H1 (cell line): ENCODE data around the gene RNF225. TPM values are rescaled to one million over a fixed set of nuclear protein-coding genes. Genes with fewer than 3 reads are reported as not detected.
A peak's percentile ranks its signal among the peaks of the same experiment; 100 is the strongest.

ENCODE experiments used
- CTCF ChIA-PET: fragments of 300-600 bp; sonication (Branson Sonifier 250); formaldehyde crosslinking; loops from one replicate; lab custom pipeline; 2021; ENCODE audit not compliant: partially characterized antibody; lab: Charles Lee
- POLR2A ChIA-PET: fragments of 300-600 bp; sonication (Branson Sonifier 250); formaldehyde crosslinking; loops from one replicate; lab custom pipeline; 2021; ENCODE audit warnings: inconsistent platforms; ENCODE audit not compliant: partially characterized antibody; lab: Charles Lee
- DNase-seq, 2 experiments: peaks; one replicate each; pipeline versions ENCODE4 v3.0.0 to v3.0.0-alpha.2; 2010 to 2022; ENCODE audit warnings: low spot score in 2 of 2, low read depth in 1 of 2, mixed read lengths in 1 of 2
- FAIRE-seq: peaks from 2 replicates; lab custom pipeline; 2011; peaks lifted over from hg19 to GRCh38; lab: Jason Lieb, UNC
- H2AFZ ChIP-seq: 2 replicates; pipeline ENCODE4 v1.8.1; 2012; ENCODE audit warnings: low read length, inconsistent platforms
- H2AK5ac ChIP-seq: 2 replicates; pipeline ENCODE4 v1.6.1; 2013; ENCODE audit warnings: low read depth, low read length
- H2BK120ac ChIP-seq: replicated peaks from 2 replicates; pipeline ENCODE3; 2013; ENCODE audit warnings: low read depth, low read length, inconsistent platforms
- H2BK12ac ChIP-seq: 2 replicates; pipeline ENCODE4 v1.6.1; 2013; ENCODE audit warnings: low read depth, low read length
- H2BK15ac ChIP-seq: 2 replicates; pipeline ENCODE4 v1.6.1; 2013; ENCODE audit warnings: low read length
- H2BK20ac ChIP-seq: 2 replicates; pipeline ENCODE4 v1.6.1; 2013; ENCODE audit warnings: low read length
- H2BK5ac ChIP-seq: 2 replicates; pipeline ENCODE4 v1.6.1; 2013; ENCODE audit warnings: low read depth, low read length
- H3K14ac ChIP-seq: 2 replicates; pipeline ENCODE4 v1.6.1; 2013; ENCODE audit warnings: inconsistent platforms; ENCODE audit not compliant: insufficient read length
- H3K18ac ChIP-seq: 2 replicates; pipeline ENCODE4 v1.6.1; 2013; ENCODE audit warnings: low read length; ENCODE audit errors: extremely low read depth
- H3K23ac ChIP-seq: 2 replicates; pipeline ENCODE4 v1.6.1; 2013; ENCODE audit warnings: inconsistent platforms; ENCODE audit not compliant: insufficient read length
- H3K23me2 ChIP-seq: 2 replicates; pipeline ENCODE4 v1.6.1; 2013; ENCODE audit warnings: low read depth, low read length
- H3K27ac ChIP-seq: 2 replicates; pipeline ENCODE4 v1.6.1; 2011; ENCODE audit warnings: low read depth, low read length, inconsistent platforms
- H3K27me3 ChIP-seq, 4 experiments: replicated peaks in 1 of 4; 1 replicate in 1 of 4; 2 replicates in 3 of 4; pipeline versions ENCODE4 v1.6.1 to v1.8.1; 2011 to 2013; ENCODE audit warnings: low read length in 3 of 4, mild to moderate bottlenecking in 3 of 4, inconsistent platforms in 2 of 4, mixed read lengths in 2 of 4, moderate library complexity in 1 of 4; ENCODE audit not compliant: control insufficient read depth in 3 of 4, insufficient read depth in 3 of 4; ENCODE audit errors: extremely low read depth in 1 of 4
- H3K36me3 ChIP-seq, 4 experiments: 2 replicates each; pipeline versions ENCODE4 v1.6.1 to v1.8.1; 2011 to 2013; ENCODE audit warnings: mild to moderate bottlenecking in 4 of 4, low read length in 3 of 4, moderate library complexity in 2 of 4, control low read depth in 1 of 4, inconsistent platforms in 1 of 4; ENCODE audit not compliant: insufficient read depth in 4 of 4, control insufficient read depth in 2 of 4
- H3K4ac ChIP-seq: replicated peaks from 2 replicates; pipeline ENCODE3; 2013; ENCODE audit warnings: low read length, low read depth, mixed read lengths, inconsistent platforms; ENCODE audit not compliant: insufficient read length
- H3K4me1 ChIP-seq, 4 experiments: replicated peaks in 1 of 4; 1 replicate in 1 of 4; 2 replicates in 3 of 4; pipeline versions ENCODE4 v1.6.1 to v1.8.1; 2011 to 2013; ENCODE audit warnings: low read length in 3 of 4, inconsistent platforms in 2 of 4, mixed read lengths in 1 of 4; ENCODE audit not compliant: insufficient read depth in 4 of 4, control insufficient read depth in 3 of 4
- H3K4me2 ChIP-seq, 2 experiments: 2 replicates each; pipeline versions ENCODE4 v1.6.1 to v1.8.1; 2011 to 2013; ENCODE audit warnings: low read depth in 2 of 2, low read length in 2 of 2, control low read depth in 1 of 2, inconsistent platforms in 1 of 2, mild to moderate bottlenecking in 1 of 2; ENCODE audit not compliant: insufficient read depth in 1 of 2
- H3K4me3 ChIP-seq, 4 experiments: fragments of 200-600, 300-600 bp in 1 of 4; sonication (generic), shearing (Covaris generic), sonication (Bioruptor Twin) in 1 of 4; 2 replicates each; pipeline versions ENCODE4 v1.5.1 to v1.8.1; 2011 to 2016; ENCODE audit warnings: low read length in 4 of 4, low read depth in 3 of 4, control low read depth in 2 of 4, inconsistent platforms in 2 of 4, mild to moderate bottlenecking in 2 of 4, mixed read lengths in 1 of 4, moderate library complexity in 1 of 4; ENCODE audit not compliant: insufficient read depth in 2 of 4; ENCODE audit errors: extremely low read depth in 1 of 4
- H3K56ac ChIP-seq: replicated peaks from 2 replicates; pipeline ENCODE3; 2013; ENCODE audit warnings: low read depth, mild to moderate bottlenecking, mixed read lengths, low read length, inconsistent platforms; ENCODE audit not compliant: insufficient read length
- H3K79me1 ChIP-seq: 2 replicates; pipeline ENCODE4 v1.6.1; 2013; ENCODE audit warnings: low read depth, low read length, control low read depth
- H3K79me2 ChIP-seq, 2 experiments: 2 replicates each; pipeline versions ENCODE4 v1.6.1 to v1.8.1; 2012 to 2013; ENCODE audit warnings: low read length in 2 of 2, mild to moderate bottlenecking in 2 of 2, inconsistent platforms in 1 of 2; ENCODE audit not compliant: insufficient read depth in 2 of 2, control insufficient read depth in 1 of 2
- H3K9ac ChIP-seq, 4 experiments: replicated peaks in 1 of 4; 1 replicate in 1 of 4; 2 replicates in 3 of 4; pipeline versions ENCODE4 v1.6.1 to v1.8.1; 2011 to 2013; ENCODE audit warnings: low read depth in 3 of 4, low read length in 3 of 4, control low read depth in 2 of 4, mild to moderate bottlenecking in 2 of 4, moderate library complexity in 2 of 4, inconsistent platforms in 1 of 4; ENCODE audit errors: extremely low read depth in 1 of 4
- H3K9me3 ChIP-seq, 2 experiments: 2 replicates each; pipeline versions ENCODE4 v1.6.1 to v1.8.1; 2012 to 2013; ENCODE audit warnings: mild to moderate bottlenecking in 2 of 2, moderate library complexity in 2 of 2, control low read depth in 1 of 2, inconsistent platforms in 1 of 2, low read depth in 1 of 2, low read length in 1 of 2, mixed read lengths in 1 of 2; ENCODE audit not compliant: insufficient read depth in 2 of 2
- H4K20me1 ChIP-seq, 2 experiments: replicated peaks in 1 of 2; 2 replicates each; pipeline versions ENCODE3 to v1.8.1; 2011 to 2013; ENCODE audit warnings: inconsistent platforms in 2 of 2, low read length in 2 of 2, mild to moderate bottlenecking in 1 of 2; ENCODE audit not compliant: insufficient read depth in 2 of 2, control insufficient read depth in 1 of 2
- H4K5ac ChIP-seq: 2 replicates; pipeline ENCODE4 v1.6.1; 2013; ENCODE audit warnings: low read length, low read depth, mixed read lengths, inconsistent platforms; ENCODE audit not compliant: insufficient read length
- H4K8ac ChIP-seq: 2 replicates; pipeline ENCODE4 v1.8.0; 2013; ENCODE audit warnings: mild to moderate bottlenecking, moderate library complexity, low read length, inconsistent platforms; ENCODE audit not compliant: insufficient read depth; ENCODE audit errors: extremely low read depth
- H4K91ac ChIP-seq: replicated peaks from 2 replicates; pipeline ENCODE3; 2013; ENCODE audit warnings: low read length, mixed read lengths, inconsistent platforms; ENCODE audit not compliant: insufficient read length
- CHD1 ChIP-seq: IDR thresholded peaks from 2 replicates; pipeline ENCODE4 v1.6.1; 2012; ENCODE audit warnings: low read depth, low read length, improper control_type of control experiment
- CREB1 ChIP-seq: IDR thresholded peaks from 2 replicates; pipeline ENCODE4 v1.6.1; 2012; ENCODE audit warnings: inconsistent platforms
- EZH2 ChIP-seq: fragments of 200-600 bp; sonication (generic); IDR thresholded peaks from 2 replicates; pipeline ENCODE4 v1.7.1; 2012; ENCODE audit warnings: low read depth, mild to moderate bottlenecking, moderate library complexity, low read length, inconsistent platforms; ENCODE audit not compliant: severe bottlenecking
- GABPA ChIP-seq: IDR thresholded peaks from 2 replicates; pipeline ENCODE4 v1.6.1; 2011; ENCODE audit warnings: mild to moderate bottlenecking, low read length, moderate library complexity, borderline replicate concordance; ENCODE audit not compliant: insufficient read depth
- GTF2F1 ChIP-seq: IDR thresholded peaks from 2 replicates; pipeline ENCODE4 v1.6.1; 2012; ENCODE audit warnings: low read depth, low read length, improper control_type of control experiment, borderline replicate concordance
- NANOG ChIP-seq: IDR thresholded peaks from 2 replicates; pipeline ENCODE4 v1.6.1; 2011; ENCODE audit warnings: low read length, low read depth, mild to moderate bottlenecking, inconsistent platforms; ENCODE audit not compliant: insufficient read depth, poor library complexity, severe bottlenecking
- PHF8 ChIP-seq: fragments of 200-600 bp; sonication (generic); conservative IDR thresholded peaks from 2 replicates; pipeline ENCODE4 v1.7.1; 2012; ENCODE audit warnings: low read depth, mild to moderate bottlenecking, inconsistent platforms, low read length, moderate library complexity
- POLR2A ChIP-seq, 2 experiments: IDR thresholded peaks; 1 replicate in 1 of 2; 2 replicates in 1 of 2; pipeline ENCODE4 v1.6.1; 2011; ENCODE audit warnings: low read depth in 2 of 2, low read length in 2 of 2, mild to moderate bottlenecking in 2 of 2; ENCODE audit errors: control extremely low read depth in 1 of 2
- POLR2AphosphoS5 ChIP-seq: IDR thresholded peaks from 2 replicates; pipeline ENCODE4 v1.6.1; 2011; ENCODE audit warnings: low read depth, low read length
- SP4 ChIP-seq: IDR thresholded peaks from 2 replicates; pipeline ENCODE4 v1.6.1; 2012; ENCODE audit warnings: low read length, inconsistent platforms
- TAF7 ChIP-seq: optimal IDR thresholded peaks from 2 replicates; pipeline ENCODE3; 2011; ENCODE audit warnings: low read depth, mild to moderate bottlenecking, inconsistent platforms, low read length, moderate library complexity, borderline replicate concordance
- WGBS, 2 experiments: shearing (Covaris generic) in 1 of 2; methylation state at CpG; one replicate each; pipeline versions ENCODE4 v1.1.6 to v1.1.7; 2013 to 2015; ENCODE audit warnings: low lambda C conversion rate in 2 of 2, mixed read lengths in 2 of 2, inconsistent platforms in 1 of 2, low coverage in 1 of 2, missing lambda C conversion rate in 1 of 2; ENCODE audit not compliant: insufficient replicate concordance in 2 of 2, insufficient coverage in 1 of 2, insufficient read length in 1 of 2; ENCODE audit errors: extremely low coverage in 1 of 2, missing lambda C conversion rate in 1 of 2; 5-methylcytosine and 5-hydroxymethylcytosine counted together
- polyA plus RNA-seq, 7 experiments: library from polyadenylated mRNA; depleted of rRNA in 3 of 7; stranded (reverse) in 5 of 7; unstranded in 2 of 7; fragments of >200 nt in 5 of 7; fragments of 200-250 nt in 2 of 7; gene quantifications; 1 replicate in 5 of 7; 2 replicates in 1 of 7; 4 replicates in 1 of 7; pipeline versions ENCODE4 v1.2.1 to v1.2.3, GENCODE V29; 2011 to 2013; ENCODE audit warnings: missing spikeins in 2 of 7, mixed read lengths in 2 of 7
- total RNA-seq: library from RNA; stranded (reverse); fragmentation: NEBNext Ultra II Directional; extraction: Animal tissue kit (Norgen Biotek cat#: 25700); gene quantifications from 2 replicates; pipeline ENCODE4 v1.2.1, GENCODE V29; 2021

RNF225 gene
- total and polyA plus RNA-seq, 2 of the 8 experiments (the other 6 are each of a cell fraction or from before 2014, with no cell fraction given), result 0.17 to 1.0 TPM

DNA sequence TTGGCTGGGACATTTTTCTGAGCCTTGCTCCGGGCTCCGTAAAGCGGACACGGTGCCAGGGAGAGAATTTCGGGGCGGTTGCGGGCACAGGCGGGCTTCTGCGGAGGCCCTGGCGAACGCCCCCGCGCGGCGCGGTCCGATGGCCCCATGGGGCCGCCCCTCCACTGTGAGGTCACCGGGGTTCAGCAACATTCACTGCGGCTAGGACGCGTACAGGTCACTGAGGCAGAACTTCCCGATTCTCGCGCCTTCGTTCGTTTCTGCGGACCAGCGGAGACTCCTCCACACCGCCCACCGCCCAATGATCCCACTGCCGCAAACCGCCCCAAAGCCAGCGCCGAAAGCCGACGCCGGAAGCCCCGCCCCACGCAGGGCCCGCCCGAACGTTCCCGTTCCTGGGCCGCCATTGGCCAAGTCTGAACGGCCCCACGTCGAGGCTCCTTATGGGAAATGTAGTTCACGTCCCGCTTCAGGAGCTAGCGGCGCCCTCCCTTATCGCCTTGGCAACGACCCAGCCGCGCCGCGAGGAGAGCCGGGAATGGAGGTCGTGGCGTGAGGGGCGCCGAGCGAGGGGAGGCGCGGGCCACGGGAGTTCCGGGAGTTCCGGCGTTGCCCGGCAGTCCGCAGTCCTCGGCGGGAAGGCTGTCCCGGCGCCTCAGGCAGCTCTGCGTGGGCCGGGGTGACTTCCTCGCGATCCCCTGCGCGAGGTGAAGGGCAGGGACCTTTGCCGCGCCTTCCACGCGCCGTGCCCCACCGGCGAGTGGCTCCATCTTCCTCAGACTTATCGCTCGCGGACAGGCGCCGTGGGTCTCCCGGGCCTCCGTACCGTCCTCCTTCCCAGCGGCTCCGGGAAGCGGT, 12.9 kb downstream of the RNF225 start, which contains the start of gene ZNF584:
Gene ZNF584 (plus strand): TSS at position 498 of the 858 bp plus-strand sequence. CDS start 499 bp downstream, outside the sequence.
- Histone ChIP-seq H4K5ac (peak within 1 kb of the TSS; percentile 68), H3K18ac (peak within 1 kb of the TSS; percentile 83), H2AK5ac (no peak within 1 kb of the TSS), H3K9me3 (no peaks in the 10 kb centered on the region), H3K23ac (no peak within 1 kb of the TSS), H4K20me1 (no peaks in the 10 kb centered on the region), H3K14ac (no peak within 1 kb of the TSS), H4K91ac (peak within 1 kb of the TSS; percentile 65), H4K8ac (peak within 1 kb of the TSS; percentile 92), H3K36me3 (no peaks in the 10 kb centered on the region), H3K4me2 (peak within 1 kb of the TSS; percentile 94 to 95), H3K4ac (peak within 1 kb of the TSS; percentile 77), H3K4me3 (peak within 1 kb of the TSS; percentile 76 to 85 (median 80)), H3K56ac (peak within 1 kb of the TSS; percentile 57), H3K27ac (peak within 1 kb of the TSS; percentile 54; the same call in 1 of the 2 replicates), H2AFZ (peak within 1 kb of the TSS; percentile 74; the same call in 1 of the 2 replicates), H3K79me1 (0 out of 2 replicates have a peak, but pooled peaks cover 5% of the 10 kb centered on the region), H2BK120ac (no peak within 1 kb of the TSS), H2BK20ac (no peak within 1 kb of the TSS), H3K79me2 (no peaks in the 10 kb centered on the region), H2BK12ac (no peak within 1 kb of the TSS; the same call in 1 of the 2 replicates), H2BK15ac (0 out of 2 replicates have a peak within 1 kb of the TSS, but pooled peaks have one; percentile 53), H3K27me3 (peaks cover 0 to 7% (median 1%) of the 10 kb centered on the region in 4 experiments; a peak in 2 of 7 replicates), H3K4me1 (peaks cover 0 to 18% (median 9%) of the 10 kb centered on the region in 4 experiments; a peak in 5 of 7 replicates), H3K9ac (peak within 1 kb of the TSS; percentile 69 to 78 (median 73)), H3K23me2 (peaks cover 14% of the 10 kb centered on the region), H2BK5ac (peak within 1 kb of the TSS; percentile 82)
- ChIA-PET POLR2A (interaction anchor here (0.7 to 1.6 kb wide), 16 partner anchors 8 to 135 kb away, joined by 3 to 14 read pairs (median 3); partner anchors contain the start of genes RNF225, ZNF132, ZNF324B and ZSCAN22), CTCF (no interaction called here)
- 2% methylated on average over 80 of the region's 100 CpGs; no CpG with 5 or more reads in 1 of the 2 experiments for WGBS, 2 experiments
- no peak for FAIRE-seq
- DNase-seq, result peak; percentile 74 to 93
- TF ChIP-seq CHD1 (no peak), CREB1 (peak; percentile 80), GABPA (peak; percentile 14; the same call in 1 of the 2 replicates), NANOG (peak; percentile 71), POLR2A (IDR thresholded peaks at IDR 0.05; ENCODE audit: control extremely low read depth in 1 of 2, low read depth in 2 of 2, low read length in 2 of 2) (peak; percentile 85 to 90), GTF2F1 (no peak), PHF8 (peak; percentile 89), POLR2AphosphoS5 (peak; percentile 86), SP4 (peak; percentile 70; the same call in 1 of the 2 replicates), EZH2 (no peak), TAF7 (peak; percentile 78)
